HepG2 (cell line): ENCODE data around the gene CTRL. TPM values are rescaled to one million over a fixed set of nuclear protein-coding genes. Genes with fewer than 3 reads are reported as not detected.
A peak's percentile ranks its signal among the peaks of the same experiment; 100 is the strongest.

Experiments used
- FOXO4 ChIP-seq: sonication (generic); formaldehyde crosslinking; conservative IDR thresholded peaks from 2 replicates; pipeline ENCODE4 v1.8.1; 2023; ENCODE audit warnings: missing genetic modification reagents
- RAD21 ChIP-seq: fragments of 450-650 bp; formaldehyde crosslinking; IDR thresholded peaks from 2 replicates; pipeline ENCODE4 v1.5.0; 2020; ENCODE audit warnings: mild to moderate bottlenecking
- STAT6 ChIP-seq: sonication (generic); formaldehyde crosslinking; IDR thresholded peaks from 2 replicates; pipeline ENCODE4 v1.4.0; 2020; ENCODE audit warnings: missing genetic modification reagents, mild to moderate bottlenecking, borderline replicate concordance
- ZNF10 ChIP-seq: sonication (generic); formaldehyde crosslinking; IDR thresholded peaks from 2 replicates; pipeline ENCODE4 v1.4.0; 2020; ENCODE audit warnings: mild to moderate bottlenecking, low read depth, missing genetic modification reagents, borderline replicate concordance
- ZNF503 ChIP-seq: sonication (generic); formaldehyde crosslinking; IDR thresholded peaks from 2 replicates; pipeline ENCODE4 v1.4.0; 2020; ENCODE audit warnings: missing genetic modification reagents
- ZNF564 ChIP-seq: sonication (generic); formaldehyde crosslinking; IDR thresholded peaks from 2 replicates; pipeline ENCODE4 v1.8.1; 2023; ENCODE audit warnings: mild to moderate bottlenecking, missing genetic modification reagents
- ZNF780A ChIP-seq: sonication (generic); formaldehyde crosslinking; IDR thresholded peaks from 2 replicates; pipeline ENCODE4 v1.8.0; 2022; ENCODE audit warnings: mild to moderate bottlenecking, missing genetic modification reagents, moderate library complexity
- polyA plus RNA-seq, 8 experiments: library from polyadenylated mRNA; depleted of rRNA in 3 of 8; stranded (reverse) in 7 of 8; unstranded in 1 of 8; fragments of >200 nt; fragmentation: Illumina TruSeq in 4 of 8; extraction: Trizol in 4 of 8; gene quantifications; 2 replicates each; pipeline versions ENCODE4 v1.2.1 to v1.2.3, GENCODE V29; 2011 to 2016; ENCODE audit warnings: low read depth in 4 of 8, missing spikeins in 1 of 8, mixed read lengths in 1 of 8; ENCODE audit not compliant: insufficient read depth in 1 of 8
- total RNA-seq, 5 experiments: library from RNA; depleted of rRNA; stranded (reverse); fragments of >200 nt; fragmentation: Illumina TruSeq; extraction: Trizol; gene quantifications; 2 replicates each; pipeline ENCODE4 v1.2.3, GENCODE V29; 2016; ENCODE audit warnings: low read depth in 1 of 5

Gene CTRL
- total and polyA plus RNA-seq, 2 of the 13 experiments (the other 11 are each of a cell fraction or from before 2014, with no cell fraction given) = 1.9 to 2.7 TPM

GRCh38 chr16:67967958-67968399 is 36.3 kb upstream of the CTRL start (continued):
- TF ChIP-seq ZNF503 (CRISPR knock-in tag) = 0 out of 2 replicates have a peak, but pooled peaks have one; percentile 6
- TF ChIP-seq ZNF564 (CRISPR knock-in tag) = no peak
- TF ChIP-seq FOXO4 (CRISPR knock-in tag) = no peak
- TF ChIP-seq ZNF780A = 0 out of 2 replicates have a peak, but pooled peaks have one; percentile 43
- 0 out of 2 replicates have a peak, but pooled peaks have one; percentile 43 for TF ChIP-seq ZNF10
- TF ChIP-seq RAD21 (CRISPR knock-in tag) = peak; percentile 50; the same call in 1 of the 2 replicates
- TF ChIP-seq STAT6 (CRISPR knock-in tag) = no peak
